Erythroblast (primary cell): ENCODE results near the gene ZNF169.
"Not testable (repeated sequence)": the region's sequence is repeated elsewhere in the genome, so short reads cannot be mapped to it uniquely, and the experiment has no call there.

Source experiments
- DNase-seq, 2 experiments: peaks; one replicate each; lab custom pipeline; 2025; lab: John Stamatoyannopoulos, UW
- GATA1 ChIP-seq: IDR thresholded peaks from 2 replicates; pipeline ENCODE4 v1.6.1; 2011; ENCODE audit warnings: low read depth, mild to moderate bottlenecking, control low read depth, low read length, moderate library complexity
- POLR2A ChIP-seq: IDR thresholded peaks from 2 replicates; pipeline ENCODE4 v1.6.1; 2011; ENCODE audit warnings: mild to moderate bottlenecking, low read length

ZNF169 gene

GRCh38 chr9:94269264-94269663, 10.2 kb downstream of the ZNF169 start:
- no peak for DNase-seq
- TF ChIP-seq POLR2A = no peak
- TF ChIP-seq GATA1 = no peak

GRCh38 chr9:94270009-94270408, 10.9 kb downstream of the ZNF169 start:
- TF ChIP-seq GATA1 (no peak), POLR2A (no peak)
- no peak for DNase-seq

GRCh38 chr9:94277029-94277428, 17.9 kb downstream of the ZNF169 start:
- DNase-seq = peak in 1 of 2 experiments; percentile 26

GRCh38 chr9:94277885-94278536, 18.9 kb downstream of the ZNF169 start:
- no peak for DNase-seq
- TF ChIP-seq GATA1 (no peak), POLR2A (no peak)

DNA sequence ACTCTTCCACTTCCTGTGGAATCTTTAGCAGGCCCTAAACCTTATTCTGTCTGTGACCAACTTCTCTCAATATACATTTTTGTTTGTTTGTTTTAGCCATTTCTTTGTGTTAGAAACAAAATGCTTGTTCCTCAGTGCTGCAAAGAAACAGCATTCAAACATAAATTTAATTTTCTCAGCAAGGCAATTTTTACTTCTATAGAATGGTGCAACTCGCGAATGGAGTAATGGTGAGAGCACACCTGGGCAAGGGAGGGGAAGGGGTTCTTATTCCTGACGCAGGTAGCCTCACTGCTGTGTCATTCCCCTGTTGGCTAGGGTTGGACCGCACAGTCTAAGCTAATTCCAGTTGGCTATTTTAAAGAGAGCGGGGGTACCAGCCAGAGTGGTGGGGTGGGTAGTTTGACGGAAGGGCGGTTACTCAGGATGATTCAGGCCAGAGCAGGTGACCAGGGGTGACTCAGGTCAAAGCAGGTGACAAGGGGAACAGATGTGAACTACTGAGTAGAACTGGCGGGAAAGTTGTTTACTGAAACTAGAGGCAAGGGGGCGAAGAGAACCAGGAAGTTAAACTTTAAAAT, 21.4 kb downstream of the ZNF169 start:
- no peak for TF ChIP-seq GATA1
- no peak for TF ChIP-seq POLR2A
- DNase-seq = no peak

- no peak for DNase-seq
- TF ChIP-seq POLR2A (no peak), GATA1 (no peak)
These were observed 22.0 kb downstream of the ZNF169 start for GRCh38 chr9:94281101-94281500.

DNA sequence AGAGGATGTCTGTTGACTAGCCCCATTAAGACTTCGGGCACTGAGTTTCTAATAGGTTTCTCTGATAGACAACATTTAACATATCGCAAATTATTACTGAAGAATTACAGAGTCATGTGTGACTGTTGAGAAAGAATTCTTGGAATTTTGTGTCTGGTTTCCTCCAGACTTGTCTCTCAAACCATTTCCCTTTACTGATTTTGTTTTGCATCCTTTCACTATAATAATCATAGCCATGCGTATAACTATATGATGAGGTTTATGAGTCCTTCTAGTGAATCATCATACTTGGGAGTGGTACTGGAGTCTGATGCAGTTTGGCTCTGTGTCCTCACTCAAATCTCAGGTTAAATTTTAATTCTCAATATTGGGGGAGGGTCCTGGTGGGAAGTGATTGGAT, 27.0 kb downstream of the ZNF169 start:
- no peak for DNase-seq
- TF ChIP-seq GATA1 (no peak), POLR2A (no peak)

DNA sequence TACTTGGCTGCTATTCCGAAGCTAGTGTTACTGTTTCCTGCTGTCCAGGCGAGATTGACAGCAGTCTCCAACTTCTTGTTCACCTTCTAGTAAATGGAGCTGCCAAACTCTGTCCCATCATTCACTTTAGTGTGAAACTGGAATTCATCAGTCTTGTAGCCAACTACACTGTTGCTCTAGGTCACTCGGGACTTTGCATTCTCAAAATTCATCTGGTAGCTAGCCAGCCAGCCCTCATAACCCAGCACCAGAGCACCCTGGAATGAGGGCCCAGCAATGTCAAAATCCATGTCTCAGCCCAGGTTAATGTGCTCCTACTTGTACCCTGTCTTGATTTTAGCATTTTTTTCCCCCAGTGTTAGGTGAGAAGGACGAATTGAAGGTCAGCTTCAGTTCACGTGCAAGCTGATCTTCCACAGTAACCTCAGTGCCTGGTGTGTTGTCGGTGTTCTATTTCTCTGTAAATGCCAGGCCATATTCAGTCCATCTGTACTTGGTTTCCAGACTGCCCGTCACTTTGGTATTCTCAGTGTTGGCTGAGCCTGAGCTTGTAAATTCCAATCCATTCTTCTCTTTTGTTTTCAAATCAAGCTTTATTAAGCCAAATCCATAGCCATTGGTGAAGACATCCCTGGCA, 28.9 kb downstream of the ZNF169 start:
- no peak for DNase-seq
- TF ChIP-seq POLR2A = no peak
- no peak for TF ChIP-seq GATA1

GRCh38 chr9:94289691-94290090, 30.6 kb downstream of the ZNF169 start:
- TF ChIP-seq GATA1 (no peak), POLR2A (no peak)
- DNase-seq = no peak

DNA sequence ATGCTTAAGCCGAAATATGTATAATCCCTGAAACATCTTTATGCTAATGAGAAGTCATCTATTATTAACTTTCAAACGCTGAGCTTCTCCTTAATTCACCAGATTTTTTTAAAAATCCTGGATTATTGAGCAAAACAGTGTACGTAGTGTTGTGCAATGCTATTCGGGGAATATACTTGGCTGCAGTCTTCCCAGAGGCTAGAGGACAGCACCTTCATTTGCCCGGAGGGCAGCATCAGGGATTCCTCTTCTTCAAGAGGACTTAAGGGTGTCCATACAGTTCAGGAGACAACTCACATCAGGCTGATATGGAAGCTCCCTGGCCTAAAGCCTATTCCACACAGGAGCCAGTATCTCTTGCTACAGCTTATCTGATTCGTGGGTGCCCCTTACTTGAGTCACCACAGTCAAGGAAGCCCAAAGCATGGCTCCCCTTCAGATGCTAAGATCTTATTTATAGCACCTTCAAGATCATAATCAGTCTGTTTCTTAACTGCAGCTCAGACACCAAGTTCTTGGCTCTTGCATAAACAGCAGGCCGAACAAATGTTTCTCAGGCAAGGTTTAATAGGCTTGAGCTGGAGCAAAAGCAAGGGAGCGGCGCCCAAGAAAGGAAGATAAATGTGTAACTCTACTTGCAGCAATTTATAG, 40.0 kb downstream of the ZNF169 start:
- peak; percentile 20 to 34 for DNase-seq
- TF ChIP-seq POLR2A (no peak), GATA1 (no peak)

DNA sequence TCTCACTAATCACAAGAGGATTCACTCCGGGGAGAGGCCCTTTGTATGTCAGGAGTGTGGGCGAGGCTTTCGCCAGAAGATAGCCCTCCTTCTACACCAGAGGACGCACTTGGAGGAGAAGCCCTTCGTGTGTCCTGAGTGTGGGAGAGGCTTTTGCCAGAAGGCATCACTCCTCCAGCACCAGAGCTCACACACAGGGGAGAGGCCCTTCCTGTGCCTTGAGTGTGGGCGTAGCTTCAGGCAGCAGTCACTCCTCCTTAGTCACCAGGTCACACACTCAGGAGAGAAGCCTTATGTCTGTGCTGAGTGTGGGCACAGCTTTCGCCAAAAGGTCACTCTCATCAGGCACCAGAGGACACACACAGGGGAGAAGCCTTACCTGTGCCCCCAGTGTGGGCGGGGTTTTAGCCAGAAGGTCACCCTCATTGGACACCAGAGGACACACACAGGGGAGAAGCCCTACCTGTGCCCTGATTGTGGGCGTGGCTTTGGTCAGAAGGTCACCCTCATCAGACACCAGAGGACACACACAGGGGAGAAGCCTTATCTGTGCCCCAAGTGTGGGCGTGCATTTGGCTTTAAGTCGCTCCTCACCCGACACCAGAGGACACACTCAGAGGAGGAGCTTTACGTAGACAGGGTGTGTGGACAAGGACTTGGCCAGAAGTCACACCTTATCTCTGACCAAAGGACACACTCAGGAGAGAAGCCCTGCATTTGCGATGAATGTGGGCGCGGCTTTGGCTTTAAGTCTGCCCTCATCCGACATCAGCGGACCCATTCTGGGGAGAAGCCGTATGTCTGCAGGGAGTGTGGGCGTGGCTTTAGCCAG, 41.6 kb downstream of the ZNF169 start:
- peak; percentile 27 to 68 for DNase-seq
- no peak for TF ChIP-seq GATA1
- no peak for TF ChIP-seq POLR2A

DNA sequence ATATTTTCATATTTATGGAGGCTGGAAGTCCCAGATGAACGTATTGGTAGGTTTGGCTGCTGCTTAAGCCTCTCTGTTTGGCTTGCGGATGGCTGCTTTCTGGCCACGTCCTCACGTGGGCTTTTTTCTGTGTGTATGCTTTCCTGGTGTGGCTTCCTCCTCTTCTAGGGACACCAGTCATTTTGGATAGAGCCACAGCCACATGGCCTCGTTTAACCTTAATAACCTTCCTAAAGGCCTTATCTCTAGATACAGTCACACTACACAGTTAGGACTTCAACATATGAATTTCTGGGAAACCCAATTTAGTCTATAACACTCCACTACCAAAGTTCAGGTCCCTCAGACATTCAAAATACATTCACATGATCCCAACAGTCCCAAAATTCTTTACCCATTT, 42.5 kb downstream of the ZNF169 start:
- DNase-seq = peak in 1 of 2 experiments; percentile 25
- TF ChIP-seq POLR2A (no peak), GATA1 (no peak)

DNA sequence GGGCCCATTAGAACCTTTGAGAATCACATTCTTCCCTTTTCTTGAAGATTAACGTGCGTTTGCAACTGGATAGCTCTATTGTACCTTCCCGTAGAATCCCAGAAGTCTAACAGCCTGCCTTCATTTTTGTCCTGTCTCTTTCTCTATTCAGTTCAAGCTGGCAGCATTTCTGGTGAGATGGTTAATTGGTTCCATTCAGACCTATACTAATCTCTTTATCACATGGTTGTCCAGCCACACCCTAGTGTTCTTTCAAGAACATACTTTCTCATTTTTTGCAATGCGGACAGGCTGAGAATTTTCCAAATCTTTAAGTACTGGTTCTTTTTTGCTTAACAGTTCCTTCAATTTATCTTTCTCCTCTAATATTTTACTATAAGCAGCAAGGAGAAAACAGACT, 43.3 kb downstream of the ZNF169 start:
- peak; percentile 10 to 23 for DNase-seq
- TF ChIP-seq GATA1 (no peak), POLR2A (no peak)

DNA sequence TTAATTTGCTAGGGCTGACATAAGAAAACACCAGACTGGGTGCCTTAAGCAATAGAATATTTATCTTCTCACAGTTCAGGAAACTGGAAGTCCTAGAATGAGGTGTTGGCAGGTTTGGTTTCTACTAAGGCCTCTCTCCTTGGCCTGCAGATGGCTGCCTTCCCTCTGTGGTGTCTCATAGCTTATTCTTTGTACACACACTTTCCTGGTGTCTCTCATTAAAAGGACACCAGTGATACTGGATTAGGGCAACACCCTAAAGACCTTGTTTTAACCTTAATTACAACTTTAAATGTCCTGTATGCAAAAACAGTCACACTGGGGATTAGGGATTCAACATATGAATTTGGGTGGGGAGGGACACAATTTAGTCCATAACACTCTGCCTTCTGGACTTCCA, 44.2 kb downstream of the ZNF169 start:
- TF ChIP-seq GATA1 (no peak), POLR2A (no peak)
- DNase-seq = no peak

GRCh38 chr9:94315034-94315984, 56.2 kb downstream of the ZNF169 start:
- not testable (repeated sequence) for DNase-seq

- DNase-seq = not testable (repeated sequence)
These were observed 57.1 kb downstream of the ZNF169 start for GRCh38 chr9:94316236-94316635.

GRCh38 chr9:94317949-94318657, 59.0 kb downstream of the ZNF169 start:
- DNase-seq = not testable (repeated sequence)
